ENCODE results near the gene PUM1.

The PUM1 gene

DNA sequence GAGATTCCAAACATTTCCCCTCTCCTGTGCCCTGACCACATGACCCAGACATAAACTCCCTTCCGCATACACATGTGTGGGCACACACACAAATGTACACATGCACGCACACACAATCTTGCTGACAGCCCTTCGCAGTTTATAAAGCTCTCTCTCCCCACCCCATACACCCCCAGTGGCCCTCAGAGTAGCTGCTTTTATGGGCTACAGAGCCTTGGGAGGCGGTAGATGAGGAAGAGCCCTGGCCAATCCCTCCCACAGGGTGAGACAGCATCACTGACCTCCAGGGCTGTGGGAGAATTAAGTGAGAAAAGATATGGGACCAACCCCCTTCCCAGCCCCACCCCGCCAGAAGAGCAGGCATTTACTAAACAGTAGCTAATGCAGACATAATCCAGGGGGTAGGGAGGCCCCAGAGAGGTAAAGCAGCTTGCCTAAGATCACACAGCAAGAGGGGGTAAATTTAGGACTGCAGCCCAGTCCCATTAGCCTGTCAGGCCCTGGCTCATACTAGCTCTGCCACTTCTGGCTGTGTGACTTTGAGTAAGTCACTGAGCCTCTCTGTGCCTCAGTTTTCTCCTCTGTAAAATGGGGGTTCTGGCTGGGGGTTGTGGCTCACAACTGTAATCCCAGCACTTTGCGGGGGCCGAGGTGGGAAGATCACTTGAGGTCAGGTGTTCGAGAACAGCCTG, 162.0 kb downstream of the PUM1 start:
- DNase-seq: no peak

- DNase-seq: no peak
These were observed 162.8 kb downstream of the PUM1 start for GRCh38 chr1:30902593-30903290.

GRCh38 chr1:30901798-30902581, 163.5 kb downstream of the PUM1 start:
- no peak for DNase-seq

DNA sequence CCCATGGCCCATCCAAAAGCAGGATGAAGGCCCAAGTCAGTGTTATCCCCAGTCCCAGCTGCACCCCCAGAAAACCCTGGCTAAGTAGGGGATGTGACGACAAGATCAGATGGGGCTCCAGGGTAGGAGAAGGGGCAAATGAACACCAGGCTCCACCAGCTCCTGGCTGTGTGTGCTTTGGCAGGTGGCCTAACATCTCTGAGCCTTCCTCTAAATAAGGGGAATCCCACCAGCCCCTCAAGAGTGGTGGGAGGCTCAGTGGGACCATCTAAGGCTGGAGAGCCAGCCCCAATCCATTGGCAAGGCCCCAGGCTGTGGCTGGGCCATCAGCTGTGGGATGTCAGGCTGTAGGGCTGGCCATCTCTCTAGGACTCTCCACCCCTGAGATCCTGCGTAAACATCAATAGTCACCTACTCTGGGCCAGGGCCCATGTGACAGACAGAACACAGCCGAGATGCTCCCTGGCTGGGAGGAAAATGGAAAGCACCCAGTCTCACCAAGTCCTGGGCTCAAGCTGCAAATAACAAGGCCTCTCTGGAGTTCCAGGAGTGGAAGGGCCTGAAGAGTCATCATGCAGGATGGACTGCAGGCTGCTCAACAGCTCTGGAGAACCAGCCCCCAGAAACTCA, 164.5 kb downstream of the PUM1 start:
- DNase-seq: no peak

GRCh38 chr1:30900486-30900885, 165.0 kb downstream of the PUM1 start:
- DNase-seq: no peak

- no peak for DNase-seq
These were observed 165.7 kb downstream of the PUM1 start for GRCh38 chr1:30899577-30900389.

- DNase-seq: no peak
These were observed 167.3 kb downstream of the PUM1 start for GRCh38 chr1:30898031-30898815.

- no peak for DNase-seq
These were observed 168.6 kb downstream of the PUM1 start for GRCh38 chr1:30896905-30897304.

DNA sequence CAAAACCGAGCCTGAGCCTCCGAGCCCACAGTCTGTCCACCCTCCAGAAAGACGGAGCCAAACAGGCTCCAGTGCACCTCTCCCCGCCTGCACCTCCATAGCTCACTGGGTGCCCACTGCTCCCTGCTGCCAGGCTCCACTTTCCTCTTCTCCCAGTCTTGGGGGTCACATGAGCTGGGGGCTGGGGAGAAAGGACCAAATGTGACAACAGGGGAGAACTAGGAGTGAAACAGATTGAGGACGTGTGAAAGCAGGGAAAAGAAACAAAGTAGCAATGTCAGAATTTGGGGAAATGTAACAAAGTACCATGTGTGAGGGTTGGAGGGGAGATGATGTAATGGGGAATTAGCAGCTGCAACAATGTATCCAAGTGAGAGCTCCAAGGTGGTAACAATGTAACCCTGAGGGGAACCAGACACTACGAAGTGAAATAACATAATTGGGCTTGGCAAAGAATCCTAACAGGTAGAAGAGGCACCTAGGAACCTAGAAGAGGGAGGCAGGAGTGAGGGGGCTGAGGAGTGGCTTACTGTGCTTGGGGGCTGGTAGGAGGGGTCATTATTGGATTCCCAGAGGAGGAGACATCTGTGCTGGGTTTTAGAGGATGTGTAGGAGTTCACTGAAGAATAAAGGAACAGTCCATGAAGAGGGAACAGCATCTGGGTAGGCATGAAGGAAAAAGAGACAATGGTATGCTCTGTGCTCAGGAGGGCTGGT, 169.4 kb downstream of the PUM1 start:
- DNase-seq: no peak

DNA sequence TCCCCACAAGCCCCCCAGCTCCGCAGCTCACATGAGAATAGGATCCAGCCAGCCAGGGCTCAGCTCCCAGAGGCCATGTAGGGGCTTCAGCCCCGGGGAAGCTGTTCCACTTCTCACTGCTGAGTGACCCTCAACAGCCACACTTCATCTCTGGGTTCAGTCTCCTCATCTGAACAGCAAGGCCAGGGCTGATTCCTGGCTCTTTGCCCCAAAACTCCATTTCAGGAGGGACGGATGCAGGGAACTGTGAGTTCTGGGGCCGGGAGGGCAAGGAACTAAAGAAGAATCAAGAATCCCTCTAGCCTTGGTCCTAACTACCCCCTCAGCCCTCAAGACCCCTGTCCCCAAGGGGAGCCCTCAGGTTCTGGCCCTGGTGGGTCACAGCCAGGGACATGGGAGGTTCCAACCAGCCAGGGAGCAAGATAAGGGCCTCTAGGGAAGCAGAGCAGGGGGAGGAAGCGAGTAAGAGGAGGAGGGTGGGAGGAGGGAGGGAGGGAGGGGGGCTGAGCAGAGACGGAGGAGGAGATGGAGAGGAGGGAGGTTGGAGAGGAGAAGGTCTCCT, 170.1 kb downstream of the PUM1 start:
- DNase-seq: no peak

GRCh38 chr1:30894508-30894973, 171.0 kb downstream of the PUM1 start:
- DNase-seq: no peak

DNA sequence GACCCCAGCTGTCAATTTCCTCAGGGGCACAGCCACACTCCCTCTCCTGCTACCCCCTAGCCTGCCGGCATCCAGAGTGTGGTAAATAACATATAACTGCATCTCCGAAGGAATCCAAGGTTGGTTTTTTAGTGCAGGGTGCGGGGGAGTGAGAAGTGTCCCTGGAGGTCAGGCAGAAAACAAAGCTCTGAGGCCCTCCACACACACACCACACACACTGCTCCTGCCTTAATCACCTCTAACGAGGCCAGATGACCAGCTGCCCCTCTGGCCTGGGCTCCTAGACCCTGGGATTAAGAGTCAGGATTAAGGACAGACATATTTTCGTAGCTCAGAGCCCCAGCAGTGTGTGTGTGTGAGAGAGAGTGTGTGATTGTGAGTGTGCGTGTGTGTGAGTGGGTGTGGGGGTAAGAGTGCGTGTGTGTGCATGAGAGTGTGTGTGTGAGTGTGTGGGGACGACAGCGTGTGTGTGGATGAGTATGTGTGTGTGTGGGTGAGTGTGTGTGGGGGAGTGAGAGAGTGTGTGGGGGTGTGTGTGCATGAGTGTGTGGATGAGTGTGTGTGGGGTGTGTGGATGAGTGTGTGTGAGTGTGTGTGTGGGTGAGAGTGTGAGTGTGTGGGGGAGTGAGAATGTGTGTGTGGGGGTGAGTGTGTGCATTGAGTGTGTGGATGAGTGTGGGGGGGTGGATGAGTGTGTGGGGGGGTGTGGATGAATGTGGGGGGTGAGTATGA, 171.6 kb downstream of the PUM1 start:
- no peak for DNase-seq

DNA sequence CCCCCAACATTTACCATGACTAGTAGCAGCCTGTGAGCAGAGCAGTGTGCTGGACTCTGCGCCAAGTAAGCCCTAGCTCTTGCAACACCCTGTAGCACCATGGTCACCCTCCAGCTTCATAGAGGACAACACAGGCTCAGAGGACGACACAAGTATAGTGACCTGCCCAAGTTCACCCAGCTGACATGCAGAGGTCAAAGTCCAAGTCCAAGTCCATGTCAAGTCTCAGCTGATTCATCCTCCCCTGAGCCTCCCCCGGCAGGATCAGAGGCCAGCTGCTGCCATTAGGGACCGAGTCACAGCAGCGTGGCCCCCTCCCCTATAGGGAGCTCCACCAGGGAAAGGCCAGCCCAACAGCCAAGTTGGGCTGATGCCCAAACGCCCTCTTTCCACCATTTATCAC, 172.8 kb downstream of the PUM1 start:
- DNase-seq: no peak

GRCh38 chr1:30891227-30891552, 174.3 kb downstream of the PUM1 start:
- DNase-seq: no peak

GRCh38 chr1:30890502-30891226, 174.9 kb downstream of the PUM1 start:
- DNase-seq: no peak

DNA sequence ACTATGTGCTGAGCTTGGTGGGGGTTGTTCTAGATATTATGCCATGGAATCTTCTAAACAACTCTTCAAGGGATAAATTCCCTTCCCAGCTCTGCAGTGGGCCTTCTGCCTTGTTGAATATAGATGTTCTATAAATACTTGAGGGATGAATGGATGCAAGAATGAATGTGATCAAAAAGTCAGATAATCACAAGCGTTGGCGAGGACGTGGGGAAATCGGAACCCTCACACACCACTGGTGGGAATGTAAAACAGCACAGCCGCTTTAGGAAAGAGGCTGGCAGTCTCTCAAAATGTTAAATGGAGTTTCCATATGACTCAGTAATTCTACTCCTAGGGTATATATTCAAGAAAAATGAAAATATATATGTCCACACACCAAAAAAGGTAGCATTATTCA, 176.0 kb downstream of the PUM1 start:
- DNase-seq: no peak

DNA sequence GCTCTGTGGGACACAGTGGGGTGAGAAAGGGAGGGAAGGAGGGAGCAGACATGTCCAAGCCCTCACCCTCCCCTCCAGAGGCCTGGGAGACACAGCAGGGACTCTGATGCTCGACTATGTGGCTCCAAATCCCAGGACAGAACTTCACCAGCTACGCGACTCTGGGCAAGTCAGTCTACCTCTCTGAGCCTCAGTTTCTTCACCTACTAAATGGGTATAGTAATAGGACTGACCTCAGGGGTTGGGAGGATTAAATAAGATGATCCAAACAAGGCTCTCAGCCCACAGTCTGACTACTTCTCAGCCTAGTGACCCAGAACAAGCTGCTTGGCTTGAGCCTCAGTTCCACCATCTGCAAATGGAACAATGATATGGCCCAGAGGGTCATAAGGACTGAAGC, 176.5 kb downstream of the PUM1 start:
- no peak for DNase-seq

DNA sequence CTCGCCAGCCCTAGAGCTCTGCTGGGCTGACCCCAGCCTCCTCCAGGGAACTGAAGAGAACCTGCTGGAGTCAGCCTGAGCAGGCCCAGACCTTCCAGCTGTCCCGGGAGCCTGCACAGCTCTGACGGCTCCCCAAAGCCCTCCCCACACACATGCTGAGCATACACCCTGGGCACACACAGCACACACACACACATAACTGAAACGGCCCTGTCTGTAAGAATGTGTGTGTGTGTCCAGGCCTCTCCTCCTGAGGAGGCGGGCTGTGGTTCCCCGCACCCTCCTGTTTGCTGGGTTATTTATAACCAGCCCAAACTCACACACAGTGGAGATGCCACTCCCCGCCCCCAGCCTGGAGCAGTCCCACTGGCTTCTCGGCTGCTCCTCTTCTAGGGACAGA, 177.1 kb downstream of the PUM1 start:
- no peak for DNase-seq
